MCF 10A (cell line): ENCODE results near the gene WWOX. TPM values are rescaled to one million over a fixed set of nuclear protein-coding genes. Genes with fewer than 3 reads are reported as not detected.

Source experiments
- BruUV-seq: library from RNA; stranded (reverse); fragments of 400-500 nt; replicated peaks from 2 replicates; lab custom pipeline; 2021; lab: Mats Ljungman, UMichigan
- CTCF ChIA-PET: fragments of 300-600 bp; sonication (Branson Sonifier 250); formaldehyde crosslinking; extraction: SDS; loops from one replicate; lab custom pipeline; 2021; ENCODE audit warnings: antibody characterized with exemption, inconsistent platforms; lab: Yijun Ruan, JAX
- POLR2A ChIA-PET: fragments of 300-600, 350-650 bp; sonication (Branson Sonifier 250); formaldehyde crosslinking; extraction: SDS; loops from one replicate; lab custom pipeline; 2020; ENCODE audit warnings: antibody characterized with exemption, inconsistent platforms; lab: Yijun Ruan, JAX
- DNase-seq: peaks from one replicate; pipeline ENCODE4 v3.0.0-alpha.2; 2018; ENCODE audit not compliant: unreplicated experiment
- H3K27ac Mint-ChIP-seq: one replicate; pipeline ENCODE4 v1.8.0; 2022; ENCODE audit warnings: mild to moderate bottlenecking, low read depth, mixed read lengths; ENCODE audit not compliant: unreplicated experiment
- H3K27me3 Mint-ChIP-seq: one replicate; pipeline ENCODE4 v1.8.0; 2022; ENCODE audit warnings: mixed read lengths; ENCODE audit not compliant: insufficient read depth, unreplicated experiment
- H3K36me3 Mint-ChIP-seq: one replicate; pipeline ENCODE4 v1.8.0; 2022; ENCODE audit warnings: mild to moderate bottlenecking, moderate library complexity, mixed read lengths; ENCODE audit not compliant: insufficient read depth, unreplicated experiment
- H3K4me1 Mint-ChIP-seq: one replicate; pipeline ENCODE4 v1.8.0; 2022; ENCODE audit warnings: mixed read lengths; ENCODE audit not compliant: insufficient read depth, unreplicated experiment
- H3K4me3 Mint-ChIP-seq: one replicate; pipeline ENCODE4 v1.8.0; 2022; ENCODE audit warnings: mild to moderate bottlenecking, moderate library complexity, mixed read lengths; ENCODE audit not compliant: unreplicated experiment
- H3K9me3 Mint-ChIP-seq: one replicate; pipeline ENCODE4 v1.8.0; 2022; ENCODE audit warnings: mixed read lengths; ENCODE audit not compliant: unreplicated experiment
- CTCF ChIP-seq: fragments of 200-600 bp; IDR thresholded peaks from one replicate; pipeline ENCODE4 v1.8.0; 2022; ENCODE audit warnings: antibody characterized with exemption, mild to moderate bottlenecking; ENCODE audit not compliant: unreplicated experiment
- intact Hi-C: fragments of 100-400 bp; cut with micrococcal nuclease; formaldehyde crosslinking; loops from 2 replicates; pipeline ENCODE4 v1.14.1; 2022
- total RNA-seq: library from RNA; stranded (reverse); gene quantifications from 2 replicates; pipeline ENCODE4 v1.2.3, GENCODE V29; 2022

WWOX gene
- total RNA-seq, 1 experiment from 2014 or later: 18.1 TPM

- no peak overlapping the region for H3K4me3 Mint-ChIP-seq
- H3K36me3 Mint-ChIP-seq: no peaks in the 10 kb centered on the region
- BruUV-seq: no TSS peak
- H3K27me3 Mint-ChIP-seq: no peaks in the 10 kb centered on the region
- no peak overlapping the region for H3K27ac Mint-ChIP-seq
- intact Hi-C loops: no loop called here
- peak; percentile 32 for TF ChIP-seq CTCF
- CTCF ChIA-PET: interaction anchor here (0.6 kb wide), 2 partner anchors 33 to 94 kb away, joined by 3 to 4 read pairs; no protein-coding TSS in a partner anchor
- H3K9me3 Mint-ChIP-seq: no peaks in the 10 kb centered on the region
- DNase-seq: peak; percentile 33
- POLR2A ChIA-PET: no interaction called here
- peaks cover 8% of the 10 kb centered on the region for H3K4me1 Mint-ChIP-seq
Measured at GRCh38 chr16:79261481-79261940, 1162.1 kb downstream of the WWOX start.

- Mint-ChIP-seq H3K4me3 (no peak overlapping the region), H3K4me1 (peaks cover 8% of the 10 kb centered on the region), H3K9me3 (no peaks in the 10 kb centered on the region), H3K27me3 (no peaks in the 10 kb centered on the region), H3K36me3 (no peaks in the 10 kb centered on the region), H3K27ac (no peak overlapping the region)
- intact Hi-C loops: no loop called here
- no peak for DNase-seq
- CTCF ChIA-PET: interaction anchor here (0.6 kb wide), 2 partner anchors 118 to 326 kb away, joined by 3 to 5 read pairs; no protein-coding TSS in a partner anchor
- TF ChIP-seq CTCF: no peak
- no TSS peak for BruUV-seq
- POLR2A ChIA-PET: no interaction called here
Measured at GRCh38 chr16:79261944-79262552, 1162.6 kb downstream of the WWOX start.

Other genes with a start within 250 kb of the WWOX start
- not detected in 2 replicates for gene CLEC3A, start 77.1 kb upstream of the WWOX start, total RNA-seq